OCI-LY3 (cell line): ENCODE data around the gene ARMC8.
"Not testable (repeated sequence)": the region's sequence is repeated elsewhere in the genome, so short reads cannot be mapped to it uniquely, and the experiment has no call there.

Source experiments
- H2AFZ ChIP-seq: fragments of 200-600, 300-600 bp; shearing (Covaris generic); 2 replicates; pipeline ENCODE4 v1.6.0; 2014; ENCODE audit warnings: antibody characterized with exemption, low read depth, low read length
- H3K27ac ChIP-seq: fragments of 200-600, 300-600 bp; sonication (generic); 2 replicates; pipeline ENCODE4 v1.5.1; 2014; ENCODE audit warnings: mild to moderate bottlenecking, low read length, moderate library complexity, mixed read lengths
- H3K27me3 ChIP-seq: fragments of 200-600, 300-600 bp; sonication (generic); 2 replicates; pipeline ENCODE4 v1.6.1; 2014; ENCODE audit warnings: low read depth, low read length, mixed read lengths
- H3K36me3 ChIP-seq: fragments of 200-600, 300-600 bp; sonication (generic); replicated peaks from 2 replicates; pipeline ENCODE3; 2014; ENCODE audit warnings: low read depth, low read length, mixed read lengths
- H3K4me1 ChIP-seq: fragments of 300-600, 200-600 bp; sonication (generic); 2 replicates; pipeline ENCODE4 v1.6.1; 2014; ENCODE audit warnings: low read length, mixed read lengths
- H3K4me2 ChIP-seq: fragments of 200-600, 300-600 bp; sonication (generic); 2 replicates; pipeline ENCODE4 v1.6.1; 2014; ENCODE audit warnings: low read length, mixed read lengths
- H3K4me3 ChIP-seq: fragments of 300-600, 200-600 bp; sonication (generic); 2 replicates; pipeline ENCODE4 v1.5.1; 2014; ENCODE audit warnings: antibody characterized with exemption, mild to moderate bottlenecking, low read length, moderate library complexity
- H3K79me2 ChIP-seq: fragments of 300-600, 200-600 bp; shearing (Covaris generic); 2 replicates; pipeline ENCODE4 v1.6.1; 2014; ENCODE audit warnings: mild to moderate bottlenecking, low read length, mixed read lengths
- H3K9ac ChIP-seq: fragments of 300-600, 200-600 bp; shearing (Covaris generic); 2 replicates; pipeline ENCODE4 v1.6.0; 2014; ENCODE audit warnings: mild to moderate bottlenecking, low read length, moderate library complexity
- H3K9me3 ChIP-seq: fragments of 200-600, 300-600 bp; shearing (Covaris generic); 2 replicates; pipeline ENCODE4 v1.6.1; 2014; ENCODE audit warnings: low read length, mixed read lengths; ENCODE audit not compliant: insufficient read depth
- H4K20me1 ChIP-seq: fragments of 200-600, 300-600 bp; sonication (generic); 2 replicates; pipeline ENCODE4 v1.6.1; 2016; ENCODE audit warnings: low read length, mixed read lengths; ENCODE audit not compliant: insufficient read depth
- CTCF ChIP-seq: fragments of 200-600, 300-600 bp; sonication (generic); IDR thresholded peaks from 2 replicates; pipeline ENCODE4 v1.5.1; 2014; ENCODE audit warnings: antibody characterized with exemption, low read length, low read depth
- EZH2phosphoT487 ChIP-seq: fragments of 200-600 bp; shearing (Covaris generic); IDR thresholded peaks from 2 replicates; pipeline ENCODE4 v1.6.1; 2018; ENCODE audit warnings: antibody characterized with exemption, mixed run types, low read depth

The ARMC8 gene

GRCh38 chr3:138187296-138188012, at the start of gene ARMC8:
TSS of gene ARMC8 (plus strand) at chr3:138187301. CDS start at chr3:138187555, 254 bp downstream.
- peaks cover 16% of the 10 kb centered on the region; the same call in 1 of the 2 replicates for H3K27me3 ChIP-seq
- peaks cover 24% of the 10 kb centered on the region; the same call in 1 of the 2 replicates for H4K20me1 ChIP-seq
- peak within 1 kb of the TSS; percentile 98 for H2AFZ ChIP-seq
- peak within 1 kb of the TSS; percentile 99 for H3K4me3 ChIP-seq
- peaks cover 16% of the 10 kb centered on the region for H3K36me3 ChIP-seq
- H3K79me2 ChIP-seq = peaks cover 49% of the 10 kb centered on the region
- H3K9ac ChIP-seq = peak within 1 kb of the TSS; percentile 85
- TF ChIP-seq CTCF = no peak
- TF ChIP-seq EZH2phosphoT487 = no peak
- no peaks in the 10 kb centered on the region for H3K9me3 ChIP-seq
- peaks cover 25% of the 10 kb centered on the region for H3K4me1 ChIP-seq
- H3K4me2 ChIP-seq = peak within 1 kb of the TSS; percentile 84
- H3K27ac ChIP-seq = peak within 1 kb of the TSS; percentile 61

- Histone ChIP-seq H2AFZ (no peak overlapping the region), H3K4me3 (no peak overlapping the region), H3K27me3 (no peaks in the 10 kb centered on the region), H3K4me2 (no peak overlapping the region), H3K79me2 (no peaks in the 10 kb centered on the region), H3K9ac (no peak overlapping the region), H3K4me1 (no peaks in the 10 kb centered on the region), H3K36me3 (no peaks in the 10 kb centered on the region), H3K9me3 (no peaks in the 10 kb centered on the region), H4K20me1 (no peaks in the 10 kb centered on the region), H3K27ac (no peak overlapping the region)
- TF ChIP-seq EZH2phosphoT487 = no peak
- no peak for TF ChIP-seq CTCF
Measured at GRCh38 chr3:138137861-138138260, 49.2 kb upstream of the ARMC8 start.

- Histone ChIP-seq H2AFZ (no peak overlapping the region), H3K27me3 (peaks cover 6% of the 10 kb centered on the region; the same call in 1 of the 2 replicates), H3K9me3 (no peaks in the 10 kb centered on the region), H3K79me2 (no peaks in the 10 kb centered on the region), H3K36me3 (no peaks in the 10 kb centered on the region), H3K9ac (no peak overlapping the region), H3K4me2 (no peak overlapping the region), H3K4me1 (no peaks in the 10 kb centered on the region), H3K27ac (no peak overlapping the region), H4K20me1 (no peaks in the 10 kb centered on the region), H3K4me3 (no peak overlapping the region)
- no peak for TF ChIP-seq CTCF
Measured at GRCh38 chr3:138139691-138140090, 47.4 kb upstream of the ARMC8 start.

GRCh38 chr3:138140940-138141339, 46.2 kb upstream of the ARMC8 start:
- Histone ChIP-seq H3K9me3 (no peaks in the 10 kb centered on the region), H3K36me3 (no peaks in the 10 kb centered on the region), H3K4me2 (no peak overlapping the region), H2AFZ (no peak overlapping the region), H3K27ac (no peak overlapping the region), H3K9ac (no peak overlapping the region), H3K4me3 (no peak overlapping the region), H3K79me2 (no peaks in the 10 kb centered on the region), H3K27me3 (peaks cover 6% of the 10 kb centered on the region), H3K4me1 (no peaks in the 10 kb centered on the region), H4K20me1 (no peaks in the 10 kb centered on the region)
- TF ChIP-seq CTCF = no peak
- TF ChIP-seq EZH2phosphoT487 = no peak

- H2AFZ ChIP-seq, H3K27ac ChIP-seq, H3K36me3 ChIP-seq, H3K79me2 ChIP-seq, H3K4me3 ChIP-seq, H4K20me1 ChIP-seq, H3K4me2 ChIP-seq, H3K4me1 ChIP-seq, H3K9me3 ChIP-seq, H3K9ac ChIP-seq, H3K27me3 ChIP-seq: not testable (repeated sequence)
Measured at GRCh38 chr3:138142181-138142580, 44.9 kb upstream of the ARMC8 start.
